Stimulated activated CD8-positive, alpha-beta memory T cell treated with anti-CD3 and anti-CD28 coated beads, Interleukin-15, amount 100 ng/mL, for 4 hours (primary cell): ENCODE data around the gene KDM4F.
A peak's percentile ranks its signal among the peaks of the same experiment; 100 is the strongest.

Source experiments
- DNase-seq, 2 donors: peaks; one replicate each; pipeline ENCODE4 v3.0.0-alpha.2; 2020; ENCODE audit warnings: low read depth in 2 of 2

Gene KDM4F

GRCh38 chr11:95065336-95065735, 16.1 kb downstream of the KDM4F start:
- DNase-seq = no peak

DNA sequence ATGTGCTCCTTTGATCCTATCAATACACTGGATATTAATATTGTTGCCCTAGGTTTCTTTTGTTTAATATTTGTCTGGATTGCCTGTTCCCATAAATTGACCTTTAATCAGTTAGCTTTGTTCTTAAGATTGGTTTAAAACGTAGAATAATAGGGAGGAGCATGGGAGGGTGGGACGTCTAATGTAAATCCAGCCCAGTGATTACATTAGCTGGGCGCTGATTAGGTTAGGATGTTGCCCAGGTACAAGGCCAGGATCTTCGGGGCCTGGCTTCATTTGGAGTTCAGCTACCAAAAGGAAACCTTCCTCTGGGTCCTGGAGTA, 17.5 kb downstream of the KDM4F start, which contains the start of gene SRSF8:
Gene SRSF8, plus strand, starts transcription at position 204 of the 323 bp plus-strand sequence. CDS start 308 bp downstream, outside the sequence.
- no peak for DNase-seq

- peak; percentile 34 to 59 for DNase-seq
These were observed 18.0 kb downstream of the KDM4F start for GRCh38 chr11:95067039-95067840.

- peak in 1 of 2 donors; percentile 17 for DNase-seq
These were observed 18.6 kb downstream of the KDM4F start for GRCh38 chr11:95067841-95068219.

GRCh38 chr11:95068549-95068948, 19.3 kb downstream of the KDM4F start:
- DNase-seq = peak; percentile 23 to 24

DNA sequence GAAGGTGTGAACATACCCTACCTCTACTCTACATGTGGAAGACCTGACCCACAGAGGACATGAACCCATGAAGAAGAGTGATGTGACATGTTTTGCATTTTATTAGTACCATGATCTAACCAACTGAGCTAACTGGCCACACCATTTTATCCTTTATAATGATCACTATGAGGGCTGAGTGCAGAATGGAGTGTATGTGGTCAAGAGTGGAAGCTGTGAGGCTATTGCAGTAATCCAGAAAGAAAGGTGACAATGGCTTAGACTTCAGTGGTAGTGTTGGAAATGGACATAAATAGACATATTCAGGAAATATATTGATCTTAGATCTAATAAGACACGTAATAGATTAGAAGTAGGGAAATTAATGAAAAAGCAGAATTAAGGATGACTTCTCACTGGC, 21.2 kb downstream of the KDM4F start:
- DNase-seq = no peak

DNA sequence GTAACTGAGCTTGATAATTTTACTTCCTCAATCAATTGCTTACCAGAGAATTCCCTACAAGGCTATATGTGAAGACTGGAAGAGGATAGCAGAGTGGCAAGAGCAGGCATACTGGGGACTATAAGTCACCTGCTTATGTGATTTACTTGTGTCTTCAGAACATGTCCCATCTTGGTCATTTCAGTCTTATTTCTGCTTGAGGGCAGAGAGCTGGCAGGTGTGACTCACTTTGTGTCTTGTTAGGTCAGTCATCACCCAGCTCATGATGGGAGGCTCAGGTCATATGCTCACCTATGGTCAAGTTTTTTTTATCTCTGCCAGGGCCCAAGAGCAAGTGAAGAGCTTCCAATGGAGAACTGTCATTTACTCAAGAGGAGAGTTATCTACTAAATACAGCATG, 23.7 kb downstream of the KDM4F start:
- no peak for DNase-seq

DNA sequence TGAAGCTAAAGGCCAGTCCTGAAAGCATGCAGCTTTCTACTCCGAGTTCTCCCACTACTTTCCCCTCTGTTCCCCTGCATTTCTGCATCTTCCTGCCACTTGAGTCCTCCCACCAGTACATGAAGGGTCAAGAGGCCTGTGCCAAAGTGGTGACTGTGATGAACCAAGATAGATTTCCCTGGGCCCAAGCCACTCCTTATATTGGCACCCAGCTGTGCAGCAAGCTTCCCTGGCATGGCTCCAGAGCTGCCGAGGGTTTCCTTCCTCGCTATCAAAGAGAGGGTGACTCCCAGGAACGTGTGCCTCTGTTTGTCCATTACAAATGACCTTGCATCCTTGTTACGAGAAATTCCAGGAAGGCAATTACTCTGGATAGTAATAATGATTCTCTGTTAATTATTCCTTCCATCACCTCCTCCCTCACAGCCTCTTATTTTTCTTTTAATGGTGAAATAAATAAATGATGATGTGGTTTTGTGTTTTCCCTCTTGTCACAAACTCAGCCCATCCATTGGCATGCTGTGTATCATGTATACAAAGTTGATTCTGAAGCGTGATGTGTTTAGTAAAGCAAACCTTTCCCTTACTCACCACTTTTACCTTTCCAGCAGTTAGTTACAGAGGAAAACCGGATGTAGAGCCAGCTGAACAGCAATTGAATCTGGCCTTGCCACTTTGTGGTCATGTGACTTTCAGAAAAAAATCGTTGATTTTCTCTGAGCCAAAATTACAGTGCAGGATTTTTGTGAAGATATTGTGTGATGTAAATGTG, 25.8 kb downstream of the KDM4F start:
- no peak for DNase-seq

DNA sequence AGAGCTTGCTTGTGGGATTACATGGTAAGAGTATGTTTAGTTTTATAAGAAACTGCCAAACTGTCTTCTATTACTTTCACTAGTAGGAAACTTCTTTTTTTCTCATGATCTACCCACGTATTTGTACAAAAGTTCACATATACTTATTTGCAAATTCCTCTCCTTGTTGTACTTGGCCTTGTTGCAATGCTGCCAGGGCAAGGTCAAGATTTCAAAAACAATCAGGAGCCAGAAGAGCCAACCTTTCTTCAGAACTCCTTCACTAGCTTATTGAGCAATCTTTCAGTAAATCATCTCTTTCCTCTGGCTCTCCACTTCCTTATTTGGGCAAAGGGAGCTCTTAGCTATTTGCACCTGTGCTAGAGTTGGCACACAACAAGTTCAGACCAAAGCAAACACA, 27.2 kb downstream of the KDM4F start:
- DNase-seq = no peak

DNA sequence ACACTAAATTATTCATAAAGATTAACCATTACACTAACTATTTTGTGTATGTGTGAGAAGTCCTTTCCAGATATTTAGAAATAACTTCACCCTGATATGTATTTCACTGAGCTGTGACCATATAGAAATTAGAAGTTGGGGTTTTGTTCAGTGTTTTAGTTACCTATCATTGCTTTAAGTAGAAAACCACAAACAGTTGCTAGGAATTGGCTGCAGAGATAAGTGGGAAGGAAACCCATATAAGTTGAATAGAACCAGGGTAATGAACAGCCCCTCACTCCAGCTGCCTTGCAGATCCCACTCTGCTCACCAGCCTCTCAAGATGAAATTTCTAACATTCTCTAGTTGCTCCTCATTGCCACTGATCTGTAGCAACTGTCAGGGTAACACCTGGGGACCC, 27.8 kb downstream of the KDM4F start:
- no peak for DNase-seq

DNA sequence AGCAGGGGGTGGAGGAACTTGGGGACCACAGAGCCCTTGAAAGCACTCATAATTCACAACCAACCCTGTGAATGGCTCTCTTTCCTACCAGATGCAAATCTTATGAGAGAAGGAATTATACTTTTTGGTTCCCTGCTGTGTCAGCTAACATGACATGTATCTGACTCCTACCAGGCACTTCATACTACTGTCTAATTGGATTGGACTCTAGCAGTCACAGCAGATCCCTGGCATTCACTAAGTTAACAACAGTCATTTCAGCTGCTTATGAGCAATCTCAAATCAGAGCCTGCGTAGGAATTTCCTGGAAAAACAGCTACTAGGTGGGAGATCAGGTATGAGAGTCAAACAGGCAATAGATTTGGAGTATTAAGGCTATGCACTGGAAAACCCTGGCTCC, 29.3 kb downstream of the KDM4F start:
- no peak for DNase-seq

DNA sequence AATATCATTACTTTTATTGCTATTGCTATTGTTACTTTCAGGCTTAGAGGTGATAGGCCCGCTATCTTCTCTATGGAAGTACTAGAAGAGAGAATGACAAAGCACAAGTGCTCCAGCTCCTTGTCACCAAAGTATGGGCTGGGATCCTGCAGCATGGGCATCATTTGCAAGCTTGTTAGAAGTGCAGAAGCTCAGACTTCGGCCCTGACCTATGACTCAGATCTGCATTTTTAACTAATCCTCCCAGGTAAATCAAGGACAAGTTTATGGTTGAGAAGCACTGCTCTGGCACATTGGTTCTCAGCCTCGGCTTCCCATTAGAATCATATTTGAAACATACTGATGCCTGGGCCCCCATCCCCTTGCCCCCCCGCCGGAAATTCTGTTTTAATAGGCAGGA, 31.8 kb downstream of the KDM4F start:
- no peak for DNase-seq

DNA sequence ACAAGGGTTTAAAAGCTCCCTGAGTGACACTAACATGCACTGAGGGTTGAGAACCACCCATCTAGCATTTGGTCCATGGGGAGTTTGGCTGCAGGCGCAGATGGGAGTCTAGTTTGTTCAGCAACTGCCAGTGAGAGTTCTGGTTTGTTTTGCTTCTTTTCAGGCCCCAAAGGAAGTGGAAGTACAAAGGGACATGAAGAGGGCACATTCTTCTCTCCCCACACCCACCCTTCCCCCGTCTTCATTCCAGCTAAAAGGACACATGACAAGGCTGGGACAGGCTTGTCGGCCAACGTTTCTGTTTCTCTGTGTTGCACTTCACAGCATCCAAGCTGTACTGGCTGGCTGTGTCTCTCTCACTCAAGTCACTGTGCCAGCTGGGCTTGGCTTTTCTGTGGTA, 32.2 kb downstream of the KDM4F start:
- no peak for DNase-seq

- DNase-seq = no peak
These were observed 33.4 kb downstream of the KDM4F start for GRCh38 chr11:95082576-95083001.

GRCh38 chr11:95084509-95084908, 35.3 kb downstream of the KDM4F start:
- DNase-seq = peak in 1 of 2 donors; percentile 35

- no peak for DNase-seq
These were observed 36.0 kb downstream of the KDM4F start for GRCh38 chr11:95085117-95085816.

DNA sequence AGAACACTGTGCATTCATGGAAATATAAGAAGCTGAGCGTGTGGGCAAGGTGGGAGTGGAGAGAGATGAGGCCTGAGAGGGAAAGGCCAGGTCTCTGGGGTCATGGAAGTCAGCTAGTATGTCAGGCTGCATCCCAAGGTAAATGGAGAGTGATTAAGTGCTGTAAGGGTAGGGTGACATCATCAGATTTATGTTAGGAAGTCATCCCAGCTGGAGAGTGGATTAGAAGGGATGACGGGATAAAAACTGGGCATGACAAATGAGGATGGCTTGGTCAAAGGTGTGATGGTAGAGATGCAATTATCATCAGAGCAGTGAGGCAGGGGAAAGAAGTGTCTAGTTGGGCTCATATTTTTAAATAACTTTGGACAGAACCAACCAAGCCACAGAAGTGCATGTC, 36.9 kb downstream of the KDM4F start:
- DNase-seq = no peak

DNA sequence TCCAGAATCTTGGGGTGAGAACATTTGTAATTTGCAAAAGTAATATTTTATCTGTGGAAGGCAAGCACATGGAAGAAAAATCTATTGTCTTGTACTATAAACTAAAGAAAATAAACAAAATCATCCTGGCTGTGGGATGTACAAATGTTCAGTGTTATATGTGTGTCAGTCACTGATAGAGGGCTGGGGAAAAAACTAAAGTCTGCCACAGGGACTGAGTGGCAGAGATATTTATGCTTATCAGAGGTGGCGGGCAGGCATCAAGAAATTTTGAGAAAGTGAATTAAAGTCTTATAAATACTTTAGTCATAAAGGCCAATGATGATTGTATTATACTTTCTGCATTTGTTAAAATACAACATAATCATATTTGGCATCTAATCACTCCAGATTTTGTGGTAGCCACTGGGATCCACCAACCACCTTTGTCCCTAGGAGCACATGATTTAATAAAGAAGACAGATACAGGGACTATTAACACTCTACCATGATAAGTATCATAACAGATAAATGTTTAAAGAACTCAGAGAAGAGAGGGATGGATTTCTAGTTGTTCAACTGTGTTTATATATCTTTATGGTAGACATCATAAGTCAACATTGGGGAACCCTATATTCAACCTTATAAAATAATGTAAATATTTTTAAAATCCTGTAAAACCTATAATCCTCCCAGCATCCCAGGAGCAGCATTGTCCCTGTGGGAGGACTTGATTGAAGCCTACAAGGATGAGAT, 37.8 kb downstream of the KDM4F start:
- no peak for DNase-seq

DNA sequence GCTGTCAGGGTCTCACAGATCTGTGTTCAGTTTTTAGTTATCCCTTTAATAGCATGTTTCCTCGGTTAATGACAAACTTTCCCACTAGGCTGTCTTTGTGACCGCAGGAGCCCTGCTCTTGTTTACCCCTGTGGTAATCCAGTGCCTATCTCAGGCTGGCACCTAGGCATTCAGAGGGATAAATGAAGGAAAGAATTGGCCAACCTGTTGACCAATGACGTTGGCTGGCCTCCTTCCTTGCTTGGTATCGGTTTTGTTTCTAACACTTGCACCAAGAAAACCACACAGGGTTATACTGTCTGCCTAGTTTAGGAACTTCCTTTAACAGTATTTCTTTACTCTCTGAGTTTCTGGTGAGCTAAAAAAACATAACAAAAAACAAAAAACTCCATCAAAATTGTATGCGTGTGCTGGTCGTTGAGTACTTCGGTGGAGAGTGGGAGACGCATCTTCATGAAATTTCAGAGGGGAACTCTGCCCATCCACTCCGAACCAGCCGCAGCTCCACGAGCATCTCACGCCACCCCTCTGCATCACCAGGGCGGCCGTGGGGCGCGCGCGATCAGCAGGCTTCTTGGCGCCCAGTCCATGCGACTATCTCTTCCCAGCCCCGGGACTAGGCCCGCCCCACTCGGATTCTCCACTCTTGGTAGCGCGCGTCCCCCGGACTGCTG, 39.9 kb downstream of the KDM4F start:
- peak in 1 of 2 donors; percentile 32 for DNase-seq

DNA sequence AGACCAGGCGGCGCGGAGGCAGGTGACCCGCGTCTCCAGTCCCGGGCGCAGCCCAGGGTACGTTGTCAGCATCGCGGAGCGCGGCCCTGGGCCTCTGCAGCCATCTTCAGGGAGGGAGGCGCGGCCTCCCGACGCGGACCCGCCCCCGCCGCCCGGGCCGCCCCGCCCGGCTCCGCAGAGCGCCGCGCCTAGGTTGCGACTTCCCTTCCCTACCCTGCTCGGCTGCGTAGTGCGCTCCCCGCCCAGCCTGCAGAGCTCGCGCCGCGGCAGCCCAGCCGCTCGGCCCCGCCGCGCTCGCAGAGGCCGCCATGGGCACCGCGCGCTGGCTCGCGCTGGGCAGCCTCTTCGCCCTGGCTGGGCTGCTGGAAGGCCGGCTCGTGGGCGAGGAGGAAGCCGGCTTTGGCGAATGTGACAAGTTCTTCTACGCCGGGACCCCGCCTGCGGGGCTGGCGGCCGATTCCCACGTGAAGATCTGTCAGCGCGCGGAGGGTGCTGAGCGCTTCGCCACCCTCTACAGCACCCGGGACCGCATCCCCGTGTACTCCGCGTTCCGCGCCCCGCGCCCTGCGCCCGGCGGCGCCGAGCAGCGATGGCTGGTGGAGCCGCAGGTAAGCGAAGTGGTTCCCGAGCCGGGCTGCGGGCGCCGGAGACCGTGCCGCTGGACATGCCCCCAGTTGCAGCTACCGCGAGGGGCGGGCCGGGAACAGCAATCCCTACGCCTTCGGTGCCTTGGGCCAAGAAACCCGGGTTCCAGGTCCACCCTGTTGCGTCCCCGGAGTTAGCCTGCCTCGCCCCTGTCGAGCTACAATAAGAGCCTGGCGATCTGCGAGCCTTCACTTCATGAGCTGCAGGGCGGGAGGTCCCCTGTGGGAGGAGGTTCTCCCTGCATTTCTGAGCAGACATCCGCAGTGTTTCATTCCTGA, 40.7 kb downstream of the KDM4F start, which contains the start of gene ENDOD1:
Gene ENDOD1, plus strand, starts transcription at position 227 of the 923 bp plus-strand sequence. Its CDS starts 82 bp downstream, at position 309.
- peak; percentile 62 to 74 for DNase-seq
